Measurements from ENCODE around the gene TMEM47.

DNA sequence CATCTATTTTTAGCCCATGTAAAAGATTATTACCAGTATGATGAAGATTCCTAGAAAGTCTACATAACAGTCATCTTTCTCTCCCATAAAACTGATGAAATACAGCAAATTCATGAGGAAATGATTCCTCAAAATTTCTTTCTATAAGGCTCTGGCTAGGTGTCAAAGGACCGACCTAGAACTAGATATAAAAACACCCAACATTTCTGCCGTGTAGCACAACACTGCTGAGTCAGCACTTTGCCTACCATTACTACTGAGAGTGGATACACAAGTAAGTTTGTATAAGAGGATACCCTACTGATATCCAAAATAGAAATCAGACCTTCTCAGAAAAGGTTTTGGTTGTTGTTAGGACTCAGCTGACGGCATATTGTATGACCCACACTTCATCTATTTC lies 24.7 kb downstream of the TMEM47 start:
- no peak for TF ChIP-seq CTCF (IDR thresholded peaks at IDR 0.05)
- no peak for TF ChIP-seq POLR2A (IDR thresholded peaks at IDR 0.05)

All from thyroid gland (tissue), 4 donors.